ENCODE measurements around the gene AKT3.

GRCh38 chr1:243798726-243799125 lies 51.3 kb downstream of the AKT3 start:
- TF ChIP-seq CTCF (IDR thresholded peaks at IDR 0.05) = no peak
- no peak for TF ChIP-seq EP300 (IDR thresholded peaks at IDR 0.05)
- no peak for TF ChIP-seq POLR2A (IDR thresholded peaks at IDR 0.05)
